ENCODE measurements around the gene FBXW8. TPM values are rescaled to one million over a fixed set of nuclear protein-coding genes. Genes with fewer than 3 reads are reported as not detected.

The FBXW8 gene
- total RNA-seq, 1 donor from 2014 or later, result 3.3 TPM

DNA sequence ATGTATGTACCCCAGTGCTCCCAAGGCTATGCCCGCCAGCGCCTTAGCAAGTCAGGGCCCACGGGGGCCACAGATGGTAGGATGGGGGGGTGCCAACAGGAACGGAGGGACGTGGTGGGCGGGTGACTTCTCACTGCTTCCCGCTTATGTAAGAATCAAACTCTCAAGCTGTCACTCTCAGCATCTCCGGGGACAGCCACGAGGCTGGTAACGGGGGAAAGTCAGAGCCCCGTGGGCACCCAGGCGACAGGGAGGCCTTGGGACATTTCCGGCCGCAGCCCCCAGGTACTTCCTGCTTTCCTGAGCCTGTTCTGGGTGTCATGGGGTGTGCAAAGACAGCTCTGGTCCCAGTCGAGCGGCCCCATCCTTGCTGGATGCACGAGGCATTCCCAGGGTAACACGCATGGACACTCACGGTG, 129.2 kb downstream of the FBXW8 start:
- Histone ChIP-seq H3K36me3 (no peaks in the 10 kb centered on the region), H3K9me3 (no peaks in the 10 kb centered on the region), H3K4me3 (no peak overlapping the region), H3K27ac (no peak overlapping the region), H3K27me3 (no peaks in the 10 kb centered on the region), H3K4me1 (no peaks in the 10 kb centered on the region)
- intact Hi-C loops (cut with DNase I), result no loop called here
- no peak for DNase-seq (ENCODE audit: low spot score in 2 of 2)
- TF ChIP-seq, protein P1, sequence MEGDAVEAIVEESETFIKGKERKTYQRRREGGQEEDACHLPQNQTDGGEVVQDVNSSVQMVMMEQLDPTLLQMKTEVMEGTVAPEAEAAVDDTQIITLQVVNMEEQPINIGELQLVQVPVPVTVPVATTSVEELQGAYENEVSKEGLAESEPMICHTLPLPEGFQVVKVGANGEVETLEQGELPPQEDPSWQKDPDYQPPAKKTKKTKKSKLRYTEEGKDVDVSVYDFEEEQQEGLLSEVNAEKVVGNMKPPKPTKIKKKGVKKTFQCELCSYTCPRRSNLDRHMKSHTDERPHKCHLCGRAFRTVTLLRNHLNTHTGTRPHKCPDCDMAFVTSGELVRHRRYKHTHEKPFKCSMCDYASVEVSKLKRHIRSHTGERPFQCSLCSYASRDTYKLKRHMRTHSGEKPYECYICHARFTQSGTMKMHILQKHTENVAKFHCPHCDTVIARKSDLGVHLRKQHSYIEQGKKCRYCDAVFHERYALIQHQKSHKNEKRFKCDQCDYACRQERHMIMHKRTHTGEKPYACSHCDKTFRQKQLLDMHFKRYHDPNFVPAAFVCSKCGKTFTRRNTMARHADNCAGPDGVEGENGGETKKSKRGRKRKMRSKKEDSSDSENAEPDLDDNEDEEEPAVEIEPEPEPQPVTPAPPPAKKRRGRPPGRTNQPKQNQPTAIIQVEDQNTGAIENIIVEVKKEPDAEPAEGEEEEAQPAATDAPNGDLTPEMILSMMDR (IDR thresholded peaks at IDR 0.05), result no peak

DNA sequence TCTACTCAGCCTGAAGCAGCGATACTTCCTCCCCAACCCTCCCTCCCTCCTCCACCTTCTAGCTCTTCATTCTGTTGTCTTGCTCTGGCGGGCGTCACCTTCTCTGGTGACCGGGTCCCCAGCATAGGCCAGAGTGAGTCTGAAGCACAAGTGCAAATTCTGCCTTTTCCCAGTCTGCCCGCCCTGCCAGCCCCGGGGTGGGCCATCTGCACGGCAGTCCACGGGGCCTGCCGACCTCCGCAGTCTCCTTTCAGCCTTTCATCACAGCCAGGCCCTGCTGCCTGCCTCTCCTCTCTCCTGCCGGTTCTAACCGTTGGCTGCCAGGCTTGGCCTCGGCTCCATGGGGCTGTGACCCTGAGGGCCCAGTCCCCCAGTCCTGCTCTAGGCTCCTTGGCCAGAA, 129.7 kb downstream of the FBXW8 start:
- Histone ChIP-seq H3K4me3 (no peak overlapping the region), H3K27me3 (no peaks in the 10 kb centered on the region), H3K4me1 (no peaks in the 10 kb centered on the region), H3K27ac (no peak overlapping the region), H3K36me3 (no peaks in the 10 kb centered on the region), H3K9me3 (no peaks in the 10 kb centered on the region)
- no peak for DNase-seq (ENCODE audit: low spot score in 2 of 2)
- intact Hi-C loops (cut with DNase I), result no loop called here
- TF ChIP-seq, protein P1 (IDR thresholded peaks at IDR 0.05), result no peak

DNA sequence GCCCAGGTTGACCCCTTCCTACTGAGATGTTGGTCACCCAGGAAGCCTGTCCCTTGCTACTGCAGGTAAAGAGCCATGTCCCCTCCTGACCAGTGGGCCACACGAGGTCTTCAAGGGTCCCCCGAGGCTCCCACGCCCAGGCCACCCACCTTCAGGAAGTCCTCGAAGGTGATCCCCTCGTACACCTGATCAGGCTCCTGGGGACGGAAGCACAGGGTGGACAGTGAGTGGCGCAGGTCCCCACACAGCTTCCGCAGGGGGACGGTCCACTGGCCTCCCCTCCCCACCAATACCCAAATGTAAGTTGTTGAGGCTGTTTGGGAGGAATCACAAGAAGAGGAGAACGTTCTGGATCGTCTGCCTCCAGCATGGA, 131.0 kb downstream of the FBXW8 start:
- Histone ChIP-seq H3K4me3 (no peak overlapping the region), H3K27ac (no peak overlapping the region), H3K9me3 (no peaks in the 10 kb centered on the region), H3K4me1 (no peaks in the 10 kb centered on the region), H3K27me3 (no peaks in the 10 kb centered on the region), H3K36me3 (no peaks in the 10 kb centered on the region)
- intact Hi-C loops (cut with DNase I), result no loop called here
- no peak for DNase-seq (ENCODE audit: low spot score in 2 of 2)
- TF ChIP-seq, protein P1 (IDR thresholded peaks at IDR 0.05), result no peak

DNA sequence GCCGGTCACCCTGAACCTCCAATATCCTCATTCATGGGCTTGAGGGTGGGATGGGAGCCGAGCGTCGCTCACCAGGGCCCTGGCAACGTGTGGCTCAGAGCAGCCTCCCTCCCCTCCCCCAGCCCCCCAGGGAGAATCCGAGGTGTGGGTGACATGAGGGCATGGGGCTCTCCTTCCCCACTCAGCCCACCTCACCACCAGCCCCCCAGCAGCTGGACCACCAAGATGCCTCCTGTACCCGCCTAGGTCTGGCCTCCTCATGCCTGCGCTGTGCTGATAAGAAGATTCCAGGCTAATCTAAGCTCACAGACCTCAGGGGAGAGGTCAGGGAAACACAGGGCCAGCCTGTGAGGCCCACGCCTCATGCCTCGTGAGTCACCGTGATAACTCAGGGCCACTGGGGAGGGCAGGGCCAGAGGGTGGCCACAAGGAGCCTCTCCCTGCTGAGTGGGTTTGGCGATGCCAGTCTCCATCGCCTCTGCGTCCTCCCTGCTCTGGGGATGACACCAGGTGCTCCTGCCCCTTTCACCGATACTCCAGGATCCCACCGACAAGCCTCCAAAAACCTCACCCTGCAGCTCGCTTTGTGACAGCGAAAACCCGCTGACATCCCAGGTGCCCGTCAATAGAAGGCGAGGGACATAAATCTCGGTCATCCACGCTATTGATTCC, 131.6 kb downstream of the FBXW8 start:
- no peaks in the 10 kb centered on the region for H3K27me3 ChIP-seq
- H3K4me1 ChIP-seq, result no peaks in the 10 kb centered on the region
- TF ChIP-seq, protein P1 (IDR thresholded peaks at IDR 0.05), result no peak
- H3K9me3 ChIP-seq, result no peaks in the 10 kb centered on the region
- no peaks in the 10 kb centered on the region for H3K36me3 ChIP-seq
- H3K27ac ChIP-seq, result no peak overlapping the region
- no peak for DNase-seq (ENCODE audit: low spot score in 2 of 2)
- intact Hi-C loops (cut with DNase I), result no loop called here
- H3K4me3 ChIP-seq, result no peak overlapping the region

DNA sequence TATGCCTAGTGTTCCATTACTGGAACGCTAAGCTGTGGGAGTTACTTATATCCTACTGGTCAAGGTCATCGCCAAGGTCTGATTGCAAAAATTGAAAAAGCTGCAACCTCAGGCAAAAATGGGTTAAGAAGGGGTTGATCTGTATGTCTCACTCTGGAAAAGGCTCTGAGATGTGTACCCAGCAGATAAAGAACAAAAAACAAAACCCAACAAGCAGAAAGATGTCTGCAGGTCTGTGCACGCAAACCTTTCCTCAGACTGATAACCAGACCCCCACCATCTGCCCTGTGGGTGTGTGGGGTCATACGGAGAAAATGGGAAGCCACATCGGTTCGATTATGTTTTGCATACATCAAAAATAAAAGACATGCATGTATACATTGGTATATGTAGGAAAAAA, 132.1 kb downstream of the FBXW8 start:
- H3K36me3 ChIP-seq, result no peaks in the 10 kb centered on the region
- TF ChIP-seq, protein P1 (IDR thresholded peaks at IDR 0.05), result no peak
- H3K4me3 ChIP-seq, result no peak overlapping the region
- intact Hi-C loops (cut with DNase I), result no loop called here
- no peaks in the 10 kb centered on the region for H3K9me3 ChIP-seq
- no peaks in the 10 kb centered on the region for H3K27me3 ChIP-seq
- no peaks in the 10 kb centered on the region for H3K4me1 ChIP-seq
- no peak for DNase-seq (ENCODE audit: low spot score in 2 of 2)
- H3K27ac ChIP-seq, result no peak overlapping the region

DNA sequence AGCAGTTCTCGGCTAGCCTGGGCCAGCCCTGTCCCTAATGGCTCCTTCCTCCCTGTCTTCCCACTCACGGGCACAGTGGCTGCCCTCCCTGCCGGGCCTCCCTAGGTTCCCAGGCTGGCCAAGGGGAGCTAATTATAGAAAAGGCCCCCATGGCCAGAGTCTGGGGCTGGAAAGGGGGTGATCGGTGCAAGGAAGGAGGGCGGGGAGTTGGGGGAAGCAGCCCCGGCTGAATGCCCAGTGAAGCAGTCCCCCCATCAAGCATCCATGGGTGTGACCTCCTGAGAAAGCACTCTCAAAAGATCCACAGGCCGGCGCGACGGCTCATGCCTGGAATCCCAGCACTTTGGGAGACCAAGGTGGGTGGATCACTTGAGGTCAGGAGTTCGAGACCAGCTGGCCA, 133.6 kb downstream of the FBXW8 start:
- Histone ChIP-seq H3K27ac (no peak overlapping the region), H3K9me3 (no peaks in the 10 kb centered on the region), H3K36me3 (no peaks in the 10 kb centered on the region), H3K4me1 (no peaks in the 10 kb centered on the region), H3K27me3 (no peaks in the 10 kb centered on the region), H3K4me3 (no peak overlapping the region)
- intact Hi-C loops (cut with DNase I), result no loop called here
- DNase-seq (ENCODE audit: low spot score in 2 of 2), result no peak
- TF ChIP-seq, protein P1 (IDR thresholded peaks at IDR 0.05), result no peak

Data from ascending aorta (tissue), 2 donors.